ENCODE results near the gene SORCS3. TPM values are rescaled to one million over a fixed set of nuclear protein-coding genes. Genes with fewer than 3 reads are reported as not detected.

Gene SORCS3
- total RNA-seq, 6 experiments from 2014 or later = not detected

DNA sequence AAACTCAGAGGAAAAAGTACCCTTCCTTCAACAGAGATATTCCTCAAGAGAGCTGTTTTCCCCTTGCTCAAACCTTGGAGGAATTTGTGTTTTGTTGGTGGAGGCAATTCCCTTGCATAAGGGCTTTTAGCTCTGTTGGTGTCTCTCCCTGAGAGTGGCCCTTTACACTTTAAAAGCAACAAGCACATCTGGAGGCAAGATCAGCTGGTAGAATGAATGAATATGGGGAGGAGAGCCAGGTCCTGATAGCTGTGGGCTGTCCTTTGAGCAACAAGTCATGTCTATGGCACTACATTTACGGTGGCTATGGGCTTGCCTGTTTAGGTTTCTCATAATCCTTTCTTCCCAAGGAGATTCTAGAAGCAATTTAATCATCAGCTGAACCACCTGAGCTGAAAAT, 384.0 kb downstream of the SORCS3 start:
- no peak for ATAC-seq
- Histone ChIP-seq H3K27me3 (peaks cover 0 to 2% of the 10 kb centered on the region in 2 donors), H3K27ac (no peak overlapping the region), H3K36me3 (no peaks in the 10 kb centered on the region), H3K4me1 (no peaks in the 10 kb centered on the region), H3K9me3 (no peaks in the 10 kb centered on the region), H3K4me3 (no peak overlapping the region)
- intact Hi-C loops (cut with DNase I) = no loop called here
- TF ChIP-seq, protein P1, sequence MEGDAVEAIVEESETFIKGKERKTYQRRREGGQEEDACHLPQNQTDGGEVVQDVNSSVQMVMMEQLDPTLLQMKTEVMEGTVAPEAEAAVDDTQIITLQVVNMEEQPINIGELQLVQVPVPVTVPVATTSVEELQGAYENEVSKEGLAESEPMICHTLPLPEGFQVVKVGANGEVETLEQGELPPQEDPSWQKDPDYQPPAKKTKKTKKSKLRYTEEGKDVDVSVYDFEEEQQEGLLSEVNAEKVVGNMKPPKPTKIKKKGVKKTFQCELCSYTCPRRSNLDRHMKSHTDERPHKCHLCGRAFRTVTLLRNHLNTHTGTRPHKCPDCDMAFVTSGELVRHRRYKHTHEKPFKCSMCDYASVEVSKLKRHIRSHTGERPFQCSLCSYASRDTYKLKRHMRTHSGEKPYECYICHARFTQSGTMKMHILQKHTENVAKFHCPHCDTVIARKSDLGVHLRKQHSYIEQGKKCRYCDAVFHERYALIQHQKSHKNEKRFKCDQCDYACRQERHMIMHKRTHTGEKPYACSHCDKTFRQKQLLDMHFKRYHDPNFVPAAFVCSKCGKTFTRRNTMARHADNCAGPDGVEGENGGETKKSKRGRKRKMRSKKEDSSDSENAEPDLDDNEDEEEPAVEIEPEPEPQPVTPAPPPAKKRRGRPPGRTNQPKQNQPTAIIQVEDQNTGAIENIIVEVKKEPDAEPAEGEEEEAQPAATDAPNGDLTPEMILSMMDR (IDR thresholded peaks at IDR 0.05) = no peak
- no peak for TF ChIP-seq POLR2A (IDR thresholded peaks at IDR 0.05)
- 50% methylated on average over 1 of the region's 1 CpG for WGBS (ENCODE audit: insufficient coverage, low coverage, low lambda C conversion rate, missing lambda C conversion rate)
- DNase-seq = no peak

DNA sequence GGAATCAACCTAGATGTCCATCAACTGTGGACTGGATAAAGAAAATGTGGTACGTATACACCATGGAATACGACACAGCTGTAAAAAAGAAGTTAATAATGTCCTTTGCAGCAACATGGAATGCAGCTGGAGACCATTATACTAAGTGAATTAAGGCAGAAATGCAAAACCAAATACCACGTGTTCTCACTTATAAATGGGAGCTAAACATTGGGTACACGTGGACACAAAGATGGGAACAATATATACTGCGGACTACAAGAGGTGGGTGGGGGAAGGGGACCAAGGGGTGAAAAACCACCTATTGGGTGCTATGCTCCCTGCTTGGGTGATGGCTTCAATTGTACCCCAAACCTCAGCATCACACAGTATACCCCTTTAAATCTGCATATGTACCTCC, 385.5 kb downstream of the SORCS3 start:
- ATAC-seq = no peak
- Histone ChIP-seq H3K27me3 (no peaks in the 10 kb centered on the region), H3K4me1 (no peaks in the 10 kb centered on the region), H3K9me3 (no peaks in the 10 kb centered on the region), H3K36me3 (no peaks in the 10 kb centered on the region), H3K27ac (no peak overlapping the region), H3K4me3 (no peak overlapping the region)
- no peak for TF ChIP-seq POLR2A (IDR thresholded peaks at IDR 0.05)
- TF ChIP-seq, protein P1 (IDR thresholded peaks at IDR 0.05) = no peak
- 67% methylated on average over 5 of the region's 5 CpGs for WGBS (ENCODE audit: insufficient coverage, low coverage, low lambda C conversion rate, missing lambda C conversion rate)
- no peak for DNase-seq
- intact Hi-C loops (cut with DNase I) = no loop called here

DNA sequence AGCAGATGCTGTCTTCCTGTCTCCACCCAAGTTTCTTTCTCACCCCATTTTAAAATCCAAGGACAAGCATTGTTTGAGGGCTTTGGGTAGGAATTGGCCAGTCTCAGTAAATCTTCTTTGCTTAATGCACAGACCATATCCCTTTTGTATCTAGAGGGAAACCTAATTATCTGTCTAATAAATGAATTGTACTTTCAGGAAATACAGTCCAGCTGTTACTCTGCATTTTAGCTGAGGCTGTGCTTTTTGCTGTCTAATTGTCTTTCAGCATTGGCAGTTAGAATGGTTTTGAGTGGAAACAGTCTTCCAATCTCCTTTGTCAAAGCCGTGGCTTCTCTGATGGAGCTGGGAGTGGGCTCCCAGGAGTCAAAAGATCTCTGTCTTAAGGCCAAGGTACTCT, 388.2 kb downstream of the SORCS3 start:
- H3K9me3 ChIP-seq = no peaks in the 10 kb centered on the region
- no peaks in the 10 kb centered on the region for H3K36me3 ChIP-seq
- no peak for DNase-seq
- H3K4me1 ChIP-seq = no peaks in the 10 kb centered on the region
- ATAC-seq = no peak
- TF ChIP-seq, protein P1 (IDR thresholded peaks at IDR 0.05) = no peak
- TF ChIP-seq POLR2A (IDR thresholded peaks at IDR 0.05) = no peak
- no peak overlapping the region for H3K4me3 ChIP-seq
- WGBS (ENCODE audit: insufficient coverage, low coverage, low lambda C conversion rate, missing lambda C conversion rate) = 8% methylated on average over 1 of the region's 1 CpG
- intact Hi-C loops (cut with DNase I) = no loop called here
- H3K27me3 ChIP-seq = no peaks in the 10 kb centered on the region
- H3K27ac ChIP-seq = no peak overlapping the region

DNA sequence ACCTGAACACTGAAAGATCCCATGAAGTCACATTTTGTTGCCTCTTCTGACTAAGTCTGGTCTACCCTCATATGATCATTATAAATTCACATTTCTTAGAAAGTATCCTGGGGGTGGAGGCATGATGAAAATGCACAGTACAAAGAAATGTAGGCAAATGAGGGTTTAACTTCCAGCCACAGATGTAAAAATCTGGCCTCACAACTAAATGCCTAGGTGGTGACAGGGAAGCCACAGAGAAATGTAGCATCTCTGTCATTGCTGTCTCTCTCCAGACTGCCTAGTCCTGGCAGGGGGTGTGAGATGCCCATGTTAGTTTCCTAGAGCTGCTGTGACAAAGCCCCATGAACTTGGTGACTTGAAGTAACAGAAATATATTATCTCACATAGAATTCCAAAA, 395.9 kb downstream of the SORCS3 start:
- intact Hi-C loops (cut with DNase I) = no loop called here
- Histone ChIP-seq H3K27ac (no peak overlapping the region), H3K4me3 (no peak overlapping the region), H3K36me3 (no peaks in the 10 kb centered on the region), H3K27me3 (no peaks in the 10 kb centered on the region), H3K4me1 (no peaks in the 10 kb centered on the region), H3K9me3 (no peaks in the 10 kb centered on the region)
- no peak for ATAC-seq
- no peak for DNase-seq
- TF ChIP-seq, protein P1 (IDR thresholded peaks at IDR 0.05) = no peak
- TF ChIP-seq POLR2A (IDR thresholded peaks at IDR 0.05) = no peak

DNA sequence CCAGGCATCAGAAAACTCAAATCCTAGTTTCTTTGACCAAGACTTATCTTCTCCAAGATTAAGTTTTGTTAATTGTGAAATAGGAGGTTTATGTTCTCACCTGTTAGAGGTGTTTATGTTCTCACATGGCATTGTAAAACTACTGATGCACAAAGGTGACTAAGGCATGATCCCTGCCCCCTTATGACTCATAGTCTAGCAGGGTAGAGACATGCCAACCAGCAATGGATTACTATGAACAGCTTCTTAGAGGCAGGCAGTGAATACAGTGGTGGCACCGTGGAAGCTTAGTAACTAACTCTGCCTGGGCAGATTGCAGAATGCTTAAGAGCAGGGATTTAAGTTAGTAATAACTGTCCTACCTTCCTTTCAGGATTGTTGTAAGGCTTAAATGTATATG, 400.9 kb downstream of the SORCS3 start:
- Histone ChIP-seq H3K27ac (no peak overlapping the region), H3K36me3 (no peaks in the 10 kb centered on the region), H3K4me3 (no peak overlapping the region), H3K9me3 (no peaks in the 10 kb centered on the region), H3K4me1 (no peaks in the 10 kb centered on the region), H3K27me3 (no peaks in the 10 kb centered on the region)
- intact Hi-C loops (cut with DNase I) = no loop called here
- no peak for DNase-seq
- 64% methylated on average over 1 of the region's 1 CpG for WGBS (ENCODE audit: insufficient coverage, low coverage, low lambda C conversion rate, missing lambda C conversion rate)
- ATAC-seq = no peak
- TF ChIP-seq POLR2A (IDR thresholded peaks at IDR 0.05) = no peak
- TF ChIP-seq, protein P1 (IDR thresholded peaks at IDR 0.05) = no peak

Data from right lobe of liver (tissue), 6 donors.